ENCODE results near the gene SYK. TPM values are rescaled to one million over a fixed set of nuclear protein-coding genes. Genes with fewer than 3 reads are reported as not detected.

Gene SYK
- total RNA-seq, 1 donor from 2014 or later: 88.9 TPM

DNA sequence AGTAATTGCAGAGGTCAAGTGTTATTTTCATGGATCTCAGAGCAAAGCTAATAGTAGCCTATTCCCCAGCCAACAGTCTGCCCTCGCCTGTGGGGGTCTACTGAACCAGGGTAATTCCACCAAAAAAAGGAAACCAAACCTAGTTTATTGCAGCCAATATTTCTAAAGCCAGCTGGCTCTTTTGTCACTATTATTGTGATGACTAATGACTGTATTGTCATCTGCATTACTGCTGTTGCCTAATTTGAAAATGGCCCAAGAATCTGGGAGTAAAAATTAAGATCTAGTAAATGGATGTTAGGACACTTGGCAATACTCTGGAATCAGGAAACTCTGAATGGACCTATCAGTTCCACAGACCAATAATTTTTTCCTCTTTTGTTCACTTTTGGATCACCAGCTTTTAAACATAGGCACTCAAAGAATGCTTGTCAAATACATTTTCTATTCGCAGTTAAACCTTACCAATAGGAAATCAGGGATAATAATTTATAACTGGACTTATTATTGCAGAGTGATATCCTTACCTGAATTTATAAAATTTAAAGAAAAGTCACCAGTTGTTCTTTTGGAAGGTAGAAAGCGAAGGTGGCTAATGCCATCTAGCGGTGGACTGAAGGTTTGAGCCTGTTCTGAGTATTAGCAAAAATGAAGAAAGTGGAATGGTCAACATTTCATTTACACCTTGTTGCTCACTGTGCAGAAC is 69.2 kb downstream of the SYK start:
- Histone ChIP-seq H3K4me3 (no peak overlapping the region), H3K4me1 (no peaks in the 10 kb centered on the region), H3K27ac (no peak overlapping the region), H3K27me3 (ENCODE audit: low read depth) (no peaks in the 10 kb centered on the region), H3K36me3 (peaks cover 22% of the 10 kb centered on the region), H3K9me3 (no peaks in the 10 kb centered on the region)
- DNase-seq (no peak), ATAC-seq (peak; percentile 41 to 58)
- intact Hi-C loops (cut with DNase I): no loop called here
- TF ChIP-seq CTCF (IDR thresholded peaks at IDR 0.05): peak; percentile 88

DNA sequence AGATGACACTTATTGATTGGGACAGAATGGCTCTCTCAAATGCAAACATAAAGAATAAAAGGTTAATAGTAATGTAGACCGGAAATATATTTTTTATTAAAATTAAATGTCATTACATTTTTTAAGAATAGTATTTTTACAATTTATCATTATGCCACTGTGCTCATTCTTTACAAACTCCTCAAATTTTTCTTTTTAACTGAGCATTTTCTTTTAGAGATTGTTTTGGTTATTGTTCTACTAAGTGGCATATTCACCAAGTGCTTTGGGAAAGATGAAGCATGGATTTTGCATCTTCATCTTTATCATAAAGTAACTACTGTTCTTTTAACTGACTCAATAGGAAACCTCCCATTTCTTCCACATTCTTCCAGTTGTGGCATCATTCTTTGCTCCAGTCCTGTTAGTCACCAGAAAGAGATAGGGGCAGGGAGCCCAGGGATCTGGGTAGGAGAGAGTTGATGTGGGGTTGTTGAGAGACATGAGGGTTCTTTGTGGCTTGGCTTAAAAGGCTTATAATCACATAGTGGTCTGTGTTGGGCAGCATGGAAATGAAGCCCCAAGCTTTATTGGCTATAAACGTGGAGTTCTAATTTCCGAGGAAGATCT is 69.8 kb downstream of the SYK start:
- peaks cover 29% of the 10 kb centered on the region for H3K36me3 ChIP-seq
- H3K27ac ChIP-seq: no peak overlapping the region
- no peak overlapping the region for H3K4me3 ChIP-seq
- intact Hi-C loops (cut with DNase I): no loop called here
- ATAC-seq (no peak), DNase-seq (no peak)
- no peak for TF ChIP-seq CTCF (IDR thresholded peaks at IDR 0.05)
- H3K9me3 ChIP-seq: no peaks in the 10 kb centered on the region
- no peaks in the 10 kb centered on the region for H3K4me1 ChIP-seq
- H3K27me3 ChIP-seq (ENCODE audit: low read depth): no peaks in the 10 kb centered on the region

GRCh38 chr9:90872835-90873294 is 71.2 kb downstream of the SYK start:
- H3K4me1 ChIP-seq: no peaks in the 10 kb centered on the region
- TF ChIP-seq CTCF (IDR thresholded peaks at IDR 0.05): no peak
- H3K4me3 ChIP-seq: no peak overlapping the region
- H3K9me3 ChIP-seq: no peaks in the 10 kb centered on the region
- H3K27me3 ChIP-seq (ENCODE audit: low read depth): no peaks in the 10 kb centered on the region
- peaks cover 40% of the 10 kb centered on the region for H3K36me3 ChIP-seq
- intact Hi-C loops (cut with DNase I): no loop called here
- DNase-seq (no peak), ATAC-seq (no peak)
- H3K27ac ChIP-seq: no peak overlapping the region

- no peak overlapping the region for H3K4me3 ChIP-seq
- H3K4me1 ChIP-seq: no peaks in the 10 kb centered on the region
- H3K9me3 ChIP-seq: no peaks in the 10 kb centered on the region
- H3K36me3 ChIP-seq: peaks cover 45% of the 10 kb centered on the region
- TF ChIP-seq CTCF (IDR thresholded peaks at IDR 0.05): no peak
- intact Hi-C loops (cut with DNase I): no loop called here
- no peak overlapping the region for H3K27ac ChIP-seq
- no peaks in the 10 kb centered on the region for H3K27me3 ChIP-seq (ENCODE audit: low read depth)
- DNase-seq: no peak
- no peak for ATAC-seq
These were observed 71.8 kb downstream of the SYK start for GRCh38 chr9:90873422-90873821.

DNA sequence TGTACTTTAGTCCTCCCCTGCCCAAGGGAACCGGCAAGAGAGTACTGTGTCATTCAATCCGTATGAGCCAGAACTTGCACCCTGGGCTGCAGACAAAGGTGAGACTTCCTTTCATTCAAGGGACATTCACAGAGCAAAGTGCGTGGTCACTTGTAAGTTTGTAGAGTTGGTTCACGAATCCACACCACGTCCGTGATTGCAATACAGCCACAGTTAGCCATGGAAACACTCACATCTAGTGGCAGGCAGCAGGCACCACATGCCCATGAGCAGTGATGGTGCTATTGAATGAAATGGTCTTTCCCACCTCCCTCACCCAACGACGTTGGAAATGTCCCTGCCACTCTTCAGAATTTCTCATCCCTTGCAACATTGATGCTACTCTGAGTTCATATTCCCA is 72.6 kb downstream of the SYK start:
- H3K36me3 ChIP-seq: peaks cover 53% of the 10 kb centered on the region
- DNase-seq (no peak), ATAC-seq (no peak)
- no peak for TF ChIP-seq CTCF (IDR thresholded peaks at IDR 0.05)
- H3K27me3 ChIP-seq (ENCODE audit: low read depth): no peaks in the 10 kb centered on the region
- H3K9me3 ChIP-seq: no peaks in the 10 kb centered on the region
- intact Hi-C loops (cut with DNase I): no loop called here
- H3K4me1 ChIP-seq: no peaks in the 10 kb centered on the region
- no peak overlapping the region for H3K4me3 ChIP-seq
- H3K27ac ChIP-seq: no peak overlapping the region
